Calu3 (cell line): Measurements from ENCODE around the gene DQX1. TPM values are rescaled to one million over a fixed set of nuclear protein-coding genes. Genes with fewer than 3 reads are reported as not detected.
A peak's percentile ranks its signal among the peaks of the same experiment; 100 is the strongest.

Experiments
- BruUV-seq: library from RNA; stranded (reverse); fragments of 400-500 nt; replicated peaks from 2 replicates; lab custom pipeline; 2021; lab: Mats Ljungman, UMichigan
- CTCF ChIA-PET: fragments of 300-600 bp; sonication (Branson Sonifier 250); formaldehyde crosslinking; loops from one replicate; lab custom pipeline; 2022; ENCODE audit warnings: antibody characterized with exemption; lab: Charles Lee
- DNase-seq: peaks from one replicate; pipeline ENCODE4 v3.0.0; 2022
- H3K27ac Mint-ChIP-seq: one replicate; pipeline ENCODE4 v1.8.0; 2022; ENCODE audit warnings: mixed read lengths; ENCODE audit not compliant: unreplicated experiment
- H3K27me3 Mint-ChIP-seq: one replicate; pipeline ENCODE4 v1.8.0; 2022; ENCODE audit warnings: mixed read lengths; ENCODE audit not compliant: unreplicated experiment
- H3K36me3 Mint-ChIP-seq: one replicate; pipeline ENCODE4 v1.8.0; 2022; ENCODE audit warnings: mild to moderate bottlenecking, moderate library complexity, mixed read lengths; ENCODE audit not compliant: insufficient read depth, unreplicated experiment
- H3K4me1 Mint-ChIP-seq: one replicate; pipeline ENCODE4 v1.8.0; 2022; ENCODE audit warnings: mild to moderate bottlenecking, low read depth, mixed read lengths; ENCODE audit not compliant: unreplicated experiment
- H3K4me3 Mint-ChIP-seq: one replicate; pipeline ENCODE4 v1.8.0; 2022; ENCODE audit warnings: mild to moderate bottlenecking, low read depth, moderate library complexity, mixed read lengths; ENCODE audit not compliant: unreplicated experiment
- H3K9me3 Mint-ChIP-seq: one replicate; pipeline ENCODE4 v1.8.0; 2022; ENCODE audit warnings: low read depth, mixed read lengths; ENCODE audit not compliant: unreplicated experiment
- CTCF ChIP-seq: fragments of 200-600 bp; IDR thresholded peaks from one replicate; pipeline ENCODE4 v1.8.0; 2022; ENCODE audit warnings: antibody characterized with exemption; ENCODE audit not compliant: unreplicated experiment
- intact Hi-C: fragments of 100-400 bp; cut with micrococcal nuclease; formaldehyde crosslinking; loops from one replicate; pipeline ENCODE4 v1.10.0; 2022; ENCODE audit not compliant: unreplicated experiment
- total RNA-seq: library from RNA; stranded (reverse); gene quantifications from 2 replicates; pipeline ENCODE4 v1.2.3, GENCODE V29; 2022

The DQX1 gene
- total RNA-seq, 1 experiment from 2014 or later: 0.14 TPM

- Mint-ChIP-seq H3K36me3 (peaks cover 60% of the 10 kb centered on the region), H3K4me1 (peaks cover 43% of the 10 kb centered on the region), H3K4me3 (peak overlapping the region; percentile 84), H3K27me3 (peaks cover 15% of the 10 kb centered on the region), H3K9me3 (no peaks in the 10 kb centered on the region), H3K27ac (no peak overlapping the region)
- TF ChIP-seq CTCF: no peak
- no peak for DNase-seq
- no TSS peak for BruUV-seq
- CTCF ChIA-PET: interaction anchor here (0.5 to 1.0 kb wide), 3 partner anchors 14 to 597 kb away, joined by 3 to 4 read pairs (median 3); no protein-coding TSS in a partner anchor
- intact Hi-C loops: no loop called here
Measured at GRCh38 chr2:74501335-74502071, 24.5 kb downstream of the DQX1 start.

- Mint-ChIP-seq H3K4me3 (no peak overlapping the region), H3K4me1 (peaks cover 42% of the 10 kb centered on the region), H3K27me3 (peaks cover 15% of the 10 kb centered on the region), H3K9me3 (no peaks in the 10 kb centered on the region), H3K36me3 (peaks cover 57% of the 10 kb centered on the region), H3K27ac (no peak overlapping the region)
- intact Hi-C loops: no loop called here
- TF ChIP-seq CTCF: no peak
- no TSS peak for BruUV-seq
- no peak for DNase-seq
- CTCF ChIA-PET: interaction anchor here (0.6 to 1.0 kb wide), 2 partner anchors 13 to 14 kb away, joined by 3 to 5 read pairs; partner anchors contain the start of gene TLX2
Measured at GRCh38 chr2:74500578-74500946, 25.5 kb downstream of the DQX1 start.

- peaks cover 56% of the 10 kb centered on the region for H3K36me3 Mint-ChIP-seq
- intact Hi-C loops: no loop called here
- no TSS peak for BruUV-seq
- no peak overlapping the region for H3K4me3 Mint-ChIP-seq
- peaks cover 15% of the 10 kb centered on the region for H3K27me3 Mint-ChIP-seq
- CTCF ChIA-PET: interaction anchor here (0.6 kb wide), 1 partner anchor 14 kb away, joined by 5 read pairs; the partner anchor contains the start of gene TLX2
- no peaks in the 10 kb centered on the region for H3K9me3 Mint-ChIP-seq
- no peak for DNase-seq
- TF ChIP-seq CTCF: no peak
- H3K27ac Mint-ChIP-seq: no peak overlapping the region
- H3K4me1 Mint-ChIP-seq: peaks cover 37% of the 10 kb centered on the region
Measured at GRCh38 chr2:74499940-74500577, 26.0 kb downstream of the DQX1 start.

GRCh38 chr2:74499267-74499939, 26.6 kb downstream of the DQX1 start, which contains the start of gene LBX2:
TSS of gene LBX2 (minus strand) at chr2:74499603. CDS start at chr2:74499537, 66 bp downstream.
- peaks cover 31% of the 10 kb centered on the region for H3K4me1 Mint-ChIP-seq
- peak within 1 kb of the TSS; percentile 58 for H3K4me3 Mint-ChIP-seq
- peaks cover 15% of the 10 kb centered on the region for H3K27me3 Mint-ChIP-seq

More at GRCh38 chr2:74499267-74499939, 26.6 kb downstream of the DQX1 start, which contains the start of gene LBX2:
- intact Hi-C loops: no loop called here
- Mint-ChIP-seq H3K9me3 (no peaks in the 10 kb centered on the region), H3K36me3 (peaks cover 50% of the 10 kb centered on the region), H3K27ac (peak within 1 kb of the TSS; percentile 33)
- CTCF ChIA-PET: interaction anchor here (0.6 kb wide), 1 partner anchor 33 kb away, joined by 4 read pairs; no protein-coding TSS in a partner anchor
- TF ChIP-seq CTCF: no peak
- BruUV-seq: no TSS peak
- no peak for DNase-seq
